IMR-90 (cell line): ENCODE measurements around the gene CCDC69. TPM values are rescaled to one million over a fixed set of nuclear protein-coding genes. Genes with fewer than 3 reads are reported as not detected.

ENCODE experiments used
- ATAC-seq: fragments of 200-7000 bp; cut with Tn5 transposase; 2 replicates; pipeline ENCODE4 v1.9.1; 2020; ENCODE audit warnings: low read depth, mild to moderate bottlenecking, moderate library complexity
- BruUV-seq: library from RNA; stranded (reverse); fragments of 400-500 nt; replicated peaks from 2 replicates; lab custom pipeline; 2021; lab: Mats Ljungman, UMichigan
- CTCF ChIA-PET: fragments of 300-600 bp; formaldehyde crosslinking; extraction: SDS; loops from one replicate; lab custom pipeline; 2021; ENCODE audit warnings: antibody characterized with exemption; lab: Yijun Ruan, JAX
- POLR2A ChIA-PET: fragments of 300-600 bp; sonication (Branson Sonifier 250); formaldehyde crosslinking; loops from one replicate; lab custom pipeline; 2022; ENCODE audit warnings: antibody characterized with exemption; ENCODE audit not compliant: unreplicated experiment; lab: Charles Lee
- DNase-seq: peaks from one replicate; pipeline ENCODE4 v3.0.0; 2013
- H2AFZ ChIP-seq: replicated peaks from 2 replicates; pipeline ENCODE3; 2013; ENCODE audit warnings: low read length, mild to moderate bottlenecking; ENCODE audit not compliant: poor library complexity
- H2AK5ac ChIP-seq: 2 replicates; pipeline ENCODE4 v1.6.1; 2013; ENCODE audit warnings: low read depth, low read length, inconsistent platforms
- H2AK9ac ChIP-seq: replicated peaks from 2 replicates; pipeline ENCODE3; 2013; ENCODE audit warnings: mild to moderate bottlenecking, low read depth, low read length, moderate library complexity; ENCODE audit not compliant: poor library complexity
- H2BK120ac ChIP-seq: 2 replicates; pipeline ENCODE4 v1.6.1; 2013; ENCODE audit warnings: low read depth, low read length, inconsistent platforms
- H2BK15ac ChIP-seq: 3 replicates; pipeline ENCODE4 v1.6.1; 2013; ENCODE audit warnings: low read depth, low read length, inconsistent platforms
- H2BK20ac ChIP-seq: 2 replicates; pipeline ENCODE4 v1.6.1; 2013; ENCODE audit warnings: low read depth, mild to moderate bottlenecking, inconsistent platforms, low read length, moderate library complexity
- H2BK5ac ChIP-seq: 2 replicates; pipeline ENCODE4 v1.6.1; 2013; ENCODE audit warnings: mild to moderate bottlenecking, low read depth, low read length, inconsistent platforms; ENCODE audit not compliant: poor library complexity, severe bottlenecking
- H3K14ac ChIP-seq: replicated peaks from 2 replicates; pipeline ENCODE4 v1.6.1; 2013; ENCODE audit warnings: low read depth, low read length, inconsistent platforms
- H3K18ac ChIP-seq: 2 replicates; pipeline ENCODE4 v1.6.1; 2013; ENCODE audit warnings: low read depth, low read length, control low read depth
- H3K23ac ChIP-seq: 2 replicates; pipeline ENCODE4 v1.6.1; 2013; ENCODE audit warnings: low read depth, low read length, inconsistent platforms
- H3K27ac ChIP-seq: 2 replicates; pipeline ENCODE4 v1.5.1; 2013; ENCODE audit warnings: mild to moderate bottlenecking, control low read depth, low read length; ENCODE audit not compliant: insufficient read depth
- H3K27me3 ChIP-seq: 2 replicates; pipeline ENCODE4 v1.6.1; 2013; ENCODE audit warnings: low read length; ENCODE audit not compliant: control insufficient read depth, insufficient read depth
- H3K36me3 ChIP-seq: 2 replicates; pipeline ENCODE4 v1.6.1; 2013; ENCODE audit warnings: low read length, mixed read lengths; ENCODE audit not compliant: control insufficient read depth, insufficient read depth
- H3K4ac ChIP-seq: 2 replicates; pipeline ENCODE4 v1.6.1; 2013; ENCODE audit warnings: low read depth, low read length, inconsistent platforms
- H3K4me1 ChIP-seq: 2 replicates; pipeline ENCODE4 v1.6.1; 2013; ENCODE audit warnings: low read length, mixed read lengths; ENCODE audit not compliant: control insufficient read depth, insufficient read depth
- H3K4me2 ChIP-seq: 2 replicates; pipeline ENCODE4 v1.6.1; 2013; ENCODE audit warnings: low read depth, mild to moderate bottlenecking, control low read depth, low read length, moderate library complexity
- H3K4me3 ChIP-seq: 2 replicates; pipeline ENCODE4 v1.5.1; 2013; ENCODE audit warnings: low read depth, mild to moderate bottlenecking, control low read depth, low read length, moderate library complexity; ENCODE audit not compliant: insufficient read depth
- H3K56ac ChIP-seq: 2 replicates; pipeline ENCODE4 v1.6.1; 2013; ENCODE audit warnings: low read length, inconsistent platforms; ENCODE audit not compliant: insufficient read depth; ENCODE audit errors: extremely low read depth
- H3K79me1 ChIP-seq, 2 experiments: 2 replicates each; pipeline ENCODE4 v1.6.1; 2013; ENCODE audit warnings: low read length in 2 of 2, inconsistent platforms in 1 of 2, low read depth in 1 of 2
- H3K9ac ChIP-seq: 2 replicates; pipeline ENCODE4 v1.6.1; 2013; ENCODE audit warnings: low read depth, low read length, control low read depth
- H3K9me1 ChIP-seq: 2 replicates; pipeline ENCODE4 v1.6.1; 2013; ENCODE audit warnings: low read length, inconsistent platforms; ENCODE audit not compliant: insufficient read depth
- H3K9me3 ChIP-seq: 2 replicates; pipeline ENCODE4 v1.6.1; 2013; ENCODE audit warnings: low read length; ENCODE audit not compliant: control insufficient read depth, insufficient read depth
- H4K20me1 ChIP-seq: 2 replicates; pipeline ENCODE4 v1.6.1; 2013; ENCODE audit warnings: low read length, inconsistent platforms; ENCODE audit not compliant: insufficient read depth
- H4K5ac ChIP-seq: 2 replicates; pipeline ENCODE4 v1.6.1; 2013; ENCODE audit warnings: mild to moderate bottlenecking, low read depth, low read length, control low read depth
- H4K8ac ChIP-seq, 2 experiments: 2 replicates each; pipeline ENCODE4 v1.6.1; 2013; ENCODE audit warnings: low read depth in 2 of 2, low read length in 2 of 2, control low read depth in 1 of 2, inconsistent platforms in 1 of 2
- H4K91ac ChIP-seq: 2 replicates; pipeline ENCODE4 v1.6.1; 2013; ENCODE audit warnings: low read depth, low read length, inconsistent platforms; ENCODE audit not compliant: insufficient read depth
- BHLHE40 ChIP-seq: fragments of 150-350 bp; IDR thresholded peaks from 2 replicates; pipeline ENCODE4 v1.6.1; 2016; ENCODE audit warnings: mild to moderate bottlenecking, low read depth, low read length
- CEBPB ChIP-seq: IDR thresholded peaks from 2 replicates; pipeline ENCODE4 v1.6.1; 2012; ENCODE audit warnings: low read depth, low read length, improper control_type of control experiment
- CHD1 ChIP-seq: IDR thresholded peaks from 2 replicates; pipeline ENCODE4 v1.6.1; 2012; ENCODE audit warnings: low read depth, low read length, improper control_type of control experiment
- CTCF ChIP-seq: conservative IDR thresholded peaks from 2 replicates; pipeline ENCODE4 v1.5.1; 2012; ENCODE audit warnings: mild to moderate bottlenecking, low read depth, low read length, improper control_type of control experiment
- ELK1 ChIP-seq: fragments of 150-350 bp; IDR thresholded peaks from 2 replicates; pipeline ENCODE4 v1.6.1; 2016; ENCODE audit warnings: low read depth, mild to moderate bottlenecking, low read length, moderate library complexity, borderline replicate concordance
- FOS ChIP-seq: fragments of 150-350 bp; IDR thresholded peaks from 2 replicates; pipeline ENCODE4 v1.6.1; 2016; ENCODE audit warnings: low read depth, low read length
- MAFK ChIP-seq: IDR thresholded peaks from 2 replicates; pipeline ENCODE4 v1.6.1; 2012; ENCODE audit warnings: low read depth, low read length, improper control_type of control experiment
- MAZ ChIP-seq: IDR thresholded peaks from 2 replicates; pipeline ENCODE4 v1.6.1; 2012; ENCODE audit warnings: low read depth, mild to moderate bottlenecking, low read length, improper control_type of control experiment, moderate library complexity, borderline replicate concordance
- POLR2A ChIP-seq: IDR thresholded peaks from 2 replicates; pipeline ENCODE4 v1.6.1; 2012; ENCODE audit warnings: mild to moderate bottlenecking, low read depth, low read length
- RAD21 ChIP-seq: IDR thresholded peaks from 2 replicates; pipeline ENCODE4 v1.6.1; 2012; ENCODE audit warnings: low read length, improper control_type of control experiment
- RCOR1 ChIP-seq: IDR thresholded peaks from 2 replicates; pipeline ENCODE4 v1.6.1; 2012; ENCODE audit warnings: mild to moderate bottlenecking, low read length, improper control_type of control experiment; ENCODE audit not compliant: insufficient replicate concordance
- RFX5 ChIP-seq: IDR thresholded peaks from 2 replicates; pipeline ENCODE4 v1.8.0; 2012; ENCODE audit warnings: low read depth, mild to moderate bottlenecking, low read length, moderate library complexity
- SMC3 ChIP-seq: fragments of 150-350 bp; IDR thresholded peaks from 2 replicates; pipeline ENCODE4 v1.6.1; 2016; ENCODE audit warnings: low read depth, mild to moderate bottlenecking, antibody characterized with exemption, low read length, moderate library complexity
- WGBS, 2 experiments: methylation state at CpG; one replicate each; pipeline versions ENCODE4 v1.1.5 to v1.1.7; 2013; ENCODE audit warnings: missing lambda C conversion rate in 2 of 2; ENCODE audit not compliant: insufficient read length in 1 of 2; ENCODE audit errors: extremely low coverage in 2 of 2; 5-methylcytosine and 5-hydroxymethylcytosine counted together
- dilution Hi-C: fragments of 300-500 bp; cut with HindIII; formaldehyde crosslinking; loops from one replicate; pipeline ENCODE4 v1.14.3; 2018; ENCODE audit warnings: low sequenced_read_pairs; ENCODE audit not compliant: unreplicated experiment
- in situ Hi-C: fragments of 300-500 bp; cut with MboI; formaldehyde crosslinking; loops from 3 replicates; pipeline ENCODE4 v1.14.3; 2019; ENCODE audit warnings: low sequenced_read_pairs, inconsistent platforms, mixed read lengths
- intact Hi-C: fragments of 100-400 bp; cut with micrococcal nuclease; formaldehyde crosslinking; loops from 2 replicates; pipeline ENCODE4 v1.10.0; 2022
- polyA plus RNA-seq, 3 experiments: library from polyadenylated mRNA; depleted of rRNA; stranded (reverse); fragments of >200 nt; gene quantifications; 2 replicates each; pipeline ENCODE4 v1.2.3, GENCODE V29; 2012; ENCODE audit warnings: low replicate concordance in 1 of 3
- total RNA-seq: library from RNA; depleted of rRNA; stranded (reverse); fragments of >200 nt; gene quantifications from 2 replicates; pipeline ENCODE4 v1.2.3, GENCODE V29; 2012

The CCDC69 gene
- total and polyA plus RNA-seq, 2 of the 4 experiments (the other 2 are of a cell fraction), result 0.36 to 0.48 TPM

GRCh38 chr5:151151793-151152192 lies 72.1 kb downstream of the CCDC69 start:
- H2AK5ac ChIP-seq, result no peak overlapping the region
- no TSS peak for BruUV-seq
- no peak overlapping the region for H2BK120ac ChIP-seq
- H2BK15ac ChIP-seq, result no peak overlapping the region
- DNase-seq, result peak; percentile 47
- H3K56ac ChIP-seq, result no peak overlapping the region
- no peak overlapping the region for H2AK9ac ChIP-seq
- H3K4me3 ChIP-seq, result no peak overlapping the region
- no peak overlapping the region for H2AFZ ChIP-seq
- peaks cover 24% of the 10 kb centered on the region for H3K36me3 ChIP-seq
- in situ Hi-C loops (no loop called here), intact Hi-C loops (no loop called here), dilution Hi-C loops (no loop called here)
- no peaks in the 10 kb centered on the region for H3K27me3 ChIP-seq
- peaks cover 40% of the 10 kb centered on the region for H3K9me1 ChIP-seq
- ChIA-PET POLR2A (no interaction called here), CTCF (no interaction called here)
- H3K14ac ChIP-seq, result no peak overlapping the region
- H2BK5ac ChIP-seq, result no peak overlapping the region
- H3K4ac ChIP-seq, result no peak overlapping the region
- H4K5ac ChIP-seq, result no peak overlapping the region
- H3K23ac ChIP-seq, result peak overlapping the region; percentile 25; the same call in 1 of the 2 replicates
- H3K4me1 ChIP-seq, result peaks cover 30% of the 10 kb centered on the region
- ATAC-seq, result no peak
- H3K9ac ChIP-seq, result no peak overlapping the region
- H4K8ac ChIP-seq, result no peak overlapping the region
- H3K18ac ChIP-seq, result no peak overlapping the region
- H3K9me3 ChIP-seq, result no peaks in the 10 kb centered on the region
- peaks cover 20 to 92% of the 10 kb centered on the region in 2 experiments for H3K79me1 ChIP-seq
- H4K91ac ChIP-seq, result no peak overlapping the region
- H4K20me1 ChIP-seq, result peaks cover 96% of the 10 kb centered on the region
- TF ChIP-seq POLR2A, result no peak
- TF ChIP-seq CEBPB, result no peak; the same call in 1 of the 2 replicates
- no peak for TF ChIP-seq CTCF
- no peak for TF ChIP-seq FOS
- no peak for TF ChIP-seq CHD1
- no peak for TF ChIP-seq ELK1
- TF ChIP-seq MAFK, result no peak
- TF ChIP-seq RFX5, result no peak
- TF ChIP-seq RCOR1, result no peak
- TF ChIP-seq MAZ, result no peak
- no peak for TF ChIP-seq BHLHE40
- TF ChIP-seq RAD21, result no peak
- TF ChIP-seq SMC3, result no peak
- peak overlapping the region; percentile 6; the same call in 1 of the 2 replicates for H3K27ac ChIP-seq
- H3K4me2 ChIP-seq, result no peak overlapping the region
- H2BK20ac ChIP-seq, result no peak overlapping the region
- no CpG with 5 or more reads among the region's 5 CpGs for WGBS, 2 experiments
